IPS DF 6.9 (cell line): ENCODE data around the gene RBPMS2.

Source experiments
- DNase-seq: peaks from one replicate; pipeline ENCODE4 v3.0.0-alpha.2; 2013; ENCODE audit warnings: low read depth, low spot score
- H3K27ac ChIP-seq: one replicate; pipeline ENCODE4 v1.5.1; 2013; ENCODE audit warnings: low read length, control low read depth
- H3K27me3 ChIP-seq: 2 replicates; pipeline ENCODE4 v1.6.1; 2013; ENCODE audit warnings: mild to moderate bottlenecking, low read length; ENCODE audit not compliant: control insufficient read depth, insufficient read depth
- H3K36me3 ChIP-seq: 2 replicates; pipeline ENCODE4 v1.6.1; 2013; ENCODE audit warnings: low read length; ENCODE audit not compliant: control insufficient read depth, insufficient read depth
- H3K4me1 ChIP-seq: 2 replicates; pipeline ENCODE4 v1.6.1; 2013; ENCODE audit warnings: low read length; ENCODE audit not compliant: control insufficient read depth, insufficient read depth
- H3K4me3 ChIP-seq: 2 replicates; pipeline ENCODE4 v1.5.1; 2013; ENCODE audit warnings: mild to moderate bottlenecking, low read length
- H3K9me3 ChIP-seq: 2 replicates; pipeline ENCODE4 v1.6.1; 2013; ENCODE audit warnings: low read length, inconsistent platforms; ENCODE audit not compliant: control insufficient read depth, insufficient read depth
- WGBS: extraction: QIAGEN DNeasy Blood & Tissue Kit; methylation state at CpG from one replicate; pipeline ENCODE4 v1.1.7; 2013; ENCODE audit warnings: mixed read lengths, missing lambda C conversion rate; ENCODE audit not compliant: insufficient read length, insufficient coverage; 5-methylcytosine and 5-hydroxymethylcytosine counted together

Gene RBPMS2

DNA sequence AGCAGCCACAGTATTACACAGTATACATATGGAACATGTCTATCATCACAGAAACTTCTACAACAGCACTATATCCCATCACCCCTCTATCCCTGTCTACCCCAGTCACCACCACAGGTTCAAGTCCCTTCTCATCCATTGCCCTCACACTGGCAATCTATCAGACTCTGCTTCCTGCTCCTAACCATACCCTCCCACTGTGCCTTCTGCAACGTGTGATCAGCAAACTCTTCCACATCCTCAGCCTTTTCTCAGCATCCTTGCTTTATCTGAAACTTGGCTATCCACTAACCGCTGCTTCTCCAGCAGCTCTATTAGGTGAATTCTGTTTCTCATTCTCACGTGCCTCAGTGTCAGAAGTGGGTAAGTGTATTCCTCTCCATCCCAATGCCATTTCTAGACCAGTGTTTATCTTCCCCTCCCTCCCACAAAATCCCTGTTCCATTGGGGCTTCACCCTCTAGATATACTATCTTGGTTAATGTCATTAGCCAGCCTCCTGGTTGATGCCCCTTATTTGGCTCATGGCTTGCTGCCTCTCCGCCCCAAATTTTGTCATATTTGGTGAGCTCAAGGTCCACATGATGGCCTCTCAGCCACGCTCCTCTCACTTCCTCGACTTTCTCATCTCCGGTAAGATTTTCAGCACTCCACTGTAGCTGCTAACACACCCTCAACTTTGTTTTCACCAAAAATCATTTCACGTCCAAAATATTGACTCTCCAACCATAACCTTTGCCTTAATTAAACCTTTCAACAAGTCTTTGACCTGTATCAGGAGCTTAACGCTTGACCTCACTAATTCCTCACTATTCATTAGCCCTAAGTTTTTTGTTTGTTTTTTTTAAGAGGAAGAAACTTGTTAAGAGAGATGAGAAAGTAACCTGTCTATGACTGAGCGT lies 69.1 kb downstream of the RBPMS2 start:
- Histone ChIP-seq H3K36me3 (no peaks in the 10 kb centered on the region; the same call in 1 of the 2 replicates), H3K27me3 (no peaks in the 10 kb centered on the region), H3K4me1 (no peaks in the 10 kb centered on the region), H3K27ac (no peak overlapping the region), H3K4me3 (no peak overlapping the region), H3K9me3 (no peaks in the 10 kb centered on the region)
- 100% methylated on average over 1 of the region's 10 CpGs for WGBS
- no peak for DNase-seq

DNA sequence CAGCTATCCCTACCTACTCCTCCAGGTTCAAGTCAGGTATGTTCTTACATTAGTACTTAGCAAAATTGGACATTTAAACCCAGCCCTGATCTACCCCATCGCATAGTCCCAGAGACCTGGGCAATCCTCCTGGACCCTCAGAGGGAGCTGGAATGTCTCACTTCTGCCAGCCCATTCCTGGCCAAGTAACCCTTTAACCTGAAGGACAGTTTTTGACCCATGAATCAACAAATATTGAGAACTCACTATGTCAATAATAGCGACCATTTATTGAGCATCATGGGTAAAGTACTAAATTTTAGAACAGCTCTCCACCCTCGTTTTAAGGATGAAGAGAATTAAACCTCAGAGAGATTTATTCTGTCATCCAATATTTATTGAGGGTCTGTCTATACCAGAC lies 70.4 kb downstream of the RBPMS2 start:
- Histone ChIP-seq H3K4me1 (no peaks in the 10 kb centered on the region), H3K4me3 (no peak overlapping the region), H3K27me3 (no peaks in the 10 kb centered on the region), H3K27ac (no peak overlapping the region), H3K36me3 (no peaks in the 10 kb centered on the region; the same call in 1 of the 2 replicates), H3K9me3 (no peaks in the 10 kb centered on the region)
- WGBS, result no CpG with 5 or more reads among the region's 3 CpGs
- DNase-seq, result no peak

- no peak overlapping the region for H3K27ac ChIP-seq
- H3K27me3 ChIP-seq, result no peaks in the 10 kb centered on the region
- WGBS, result no CpG with 5 or more reads among the region's 7 CpGs
- no peak for DNase-seq
- H3K4me1 ChIP-seq, result peaks cover 3% of the 10 kb centered on the region; the same call in 1 of the 2 replicates
- no peaks in the 10 kb centered on the region; the same call in 1 of the 2 replicates for H3K36me3 ChIP-seq
- no peaks in the 10 kb centered on the region for H3K9me3 ChIP-seq
- H3K4me3 ChIP-seq, result no peak overlapping the region; the same call in 1 of the 2 replicates
These were observed 71.8 kb downstream of the RBPMS2 start for GRCh38 chr15:64703632-64703959.

- DNase-seq, result no peak
- no CpG with 5 or more reads among the region's 62 CpGs for WGBS
- Histone ChIP-seq H3K36me3 (no peaks in the 10 kb centered on the region; the same call in 1 of the 2 replicates), H3K27me3 (no peaks in the 10 kb centered on the region), H3K27ac (no peak overlapping the region), H3K4me1 (peaks cover 5% of the 10 kb centered on the region; the same call in 1 of the 2 replicates), H3K4me3 (peak overlapping the region; percentile 95), H3K9me3 (no peaks in the 10 kb centered on the region)
These were observed 72.4 kb downstream of the RBPMS2 start for GRCh38 chr15:64702816-64703631.

DNA sequence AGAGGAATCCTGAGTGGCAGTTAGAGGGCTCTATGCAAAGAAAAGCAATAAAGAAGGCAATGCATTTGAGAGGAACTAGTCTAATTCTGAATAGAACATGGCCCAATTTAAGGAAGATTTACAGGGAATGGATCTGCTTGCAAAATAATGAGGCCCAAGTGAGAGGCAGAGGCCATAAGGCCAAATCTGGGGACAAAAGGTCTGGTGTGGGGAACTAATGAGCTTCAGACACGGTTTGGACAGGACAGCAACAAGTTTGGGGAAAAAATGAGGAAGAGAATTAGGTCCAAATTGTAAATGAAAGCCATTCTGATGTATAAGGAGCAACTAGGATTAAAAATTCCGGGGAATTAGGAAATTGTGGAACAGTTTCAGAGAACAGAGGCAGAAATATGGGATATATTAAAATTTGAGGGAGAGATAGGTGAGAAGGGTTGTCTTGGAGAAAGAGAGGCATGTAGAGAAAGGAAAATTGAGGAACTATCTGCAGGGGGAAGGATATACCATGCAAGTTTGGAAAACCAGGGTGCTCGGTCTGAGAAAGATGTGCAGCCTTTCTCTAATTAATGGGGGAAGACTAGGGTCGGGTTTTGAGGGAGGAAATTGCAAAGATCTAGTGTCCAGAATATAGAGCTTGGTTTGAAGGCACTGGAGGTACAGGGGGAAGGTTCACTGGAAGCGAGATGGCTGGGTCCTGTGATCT lies 73.8 kb downstream of the RBPMS2 start:
- Histone ChIP-seq H3K4me1 (peaks cover 6% of the 10 kb centered on the region; the same call in 1 of the 2 replicates), H3K9me3 (no peaks in the 10 kb centered on the region), H3K36me3 (no peaks in the 10 kb centered on the region; the same call in 1 of the 2 replicates), H3K4me3 (peak overlapping the region; percentile 95; the same call in 1 of the 2 replicates), H3K27ac (peak overlapping the region; percentile 87), H3K27me3 (no peaks in the 10 kb centered on the region)
- WGBS, result 100% methylated on average over 1 of the region's 5 CpGs
- no peak for DNase-seq

DNA sequence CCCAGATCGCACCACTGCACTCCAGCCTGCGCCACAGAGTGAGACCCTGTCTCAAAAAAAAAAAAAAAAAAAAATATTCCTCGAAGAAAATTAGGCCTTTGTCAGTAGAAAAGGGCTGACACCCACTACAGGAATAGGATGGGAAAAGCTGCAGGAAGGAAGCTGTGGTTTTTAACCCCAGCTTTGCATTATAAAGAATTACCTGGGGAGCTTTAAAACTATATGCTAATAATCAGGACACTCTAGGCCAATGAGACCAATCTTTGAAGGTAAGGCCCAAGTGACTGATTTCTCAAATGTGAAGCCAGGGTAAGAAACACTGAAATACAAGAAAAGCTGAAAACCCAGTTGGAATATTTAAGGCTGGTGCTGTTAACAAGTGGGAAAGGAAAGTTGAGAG lies 74.3 kb downstream of the RBPMS2 start:
- no peak for DNase-seq
- Histone ChIP-seq H3K9me3 (no peaks in the 10 kb centered on the region), H3K27me3 (no peaks in the 10 kb centered on the region), H3K4me1 (peaks cover 6% of the 10 kb centered on the region; the same call in 1 of the 2 replicates), H3K4me3 (peak overlapping the region; percentile 95; the same call in 1 of the 2 replicates), H3K27ac (peak overlapping the region; percentile 87), H3K36me3 (no peaks in the 10 kb centered on the region; the same call in 1 of the 2 replicates)
- no CpG with 5 or more reads among the region's 3 CpGs for WGBS

DNA sequence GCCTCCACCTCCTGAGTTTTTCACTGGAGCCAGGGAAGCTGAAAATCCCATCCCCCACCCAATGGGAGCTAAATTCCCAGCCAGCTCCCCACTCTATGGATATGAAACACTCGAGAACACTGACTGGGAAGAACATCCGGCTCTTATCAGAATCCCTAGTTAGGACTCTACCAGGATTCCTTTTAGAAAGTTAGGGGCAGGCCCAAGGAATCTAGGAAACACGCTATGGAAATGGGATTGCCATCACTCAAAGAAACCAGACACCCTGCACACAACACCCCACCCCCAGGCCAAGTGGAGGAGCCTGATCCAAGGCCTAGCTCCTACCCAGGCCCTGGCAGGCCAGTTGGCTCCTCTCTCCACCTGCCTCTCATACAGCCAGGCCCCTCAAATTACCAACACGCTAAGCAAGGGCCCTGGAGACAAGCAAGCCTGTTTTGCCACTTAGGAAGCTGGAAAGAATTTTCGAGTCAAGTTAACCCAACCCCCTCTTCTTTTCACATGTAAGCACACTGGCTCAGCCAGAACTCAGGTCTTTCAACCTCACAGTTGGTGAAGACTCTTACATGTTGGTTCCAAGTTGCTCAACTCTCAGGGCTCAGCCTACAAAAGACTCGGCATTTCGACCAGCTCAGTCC lies 75.5 kb downstream of the RBPMS2 start:
- Histone ChIP-seq H3K4me1 (peaks cover 6% of the 10 kb centered on the region; the same call in 1 of the 2 replicates), H3K9me3 (no peaks in the 10 kb centered on the region), H3K4me3 (peak overlapping the region; percentile 16; the same call in 1 of the 2 replicates), H3K27ac (peak overlapping the region; percentile 85), H3K36me3 (peaks cover 4% of the 10 kb centered on the region; the same call in 1 of the 2 replicates), H3K27me3 (no peaks in the 10 kb centered on the region)
- DNase-seq, result no peak
- WGBS, result no CpG with 5 or more reads among the region's 7 CpGs

DNA sequence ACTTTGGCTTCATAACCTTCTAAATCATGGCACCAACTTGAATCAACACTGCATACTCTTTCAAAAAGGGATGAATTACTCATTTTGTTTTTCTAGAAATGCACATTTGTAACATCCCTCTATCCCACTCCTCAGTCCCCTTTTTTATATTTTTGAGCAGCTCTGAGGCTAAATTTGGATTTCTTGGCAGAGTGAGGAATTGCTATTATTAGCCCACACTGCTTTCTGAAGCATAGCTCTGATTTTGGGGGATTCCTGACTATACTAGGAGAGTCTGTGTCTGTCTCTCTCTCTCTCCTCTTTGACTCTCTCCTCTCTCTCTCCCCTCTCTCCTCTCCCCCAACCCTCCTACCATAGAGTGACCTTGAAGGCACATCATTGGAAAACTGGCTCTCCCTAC lies 76.6 kb downstream of the RBPMS2 start:
- Histone ChIP-seq H3K27me3 (no peaks in the 10 kb centered on the region), H3K36me3 (peaks cover 7% of the 10 kb centered on the region; the same call in 1 of the 2 replicates), H3K27ac (no peak overlapping the region), H3K9me3 (no peaks in the 10 kb centered on the region), H3K4me3 (no peak overlapping the region), H3K4me1 (peaks cover 6% of the 10 kb centered on the region; the same call in 1 of the 2 replicates)
- no peak for DNase-seq

DNA sequence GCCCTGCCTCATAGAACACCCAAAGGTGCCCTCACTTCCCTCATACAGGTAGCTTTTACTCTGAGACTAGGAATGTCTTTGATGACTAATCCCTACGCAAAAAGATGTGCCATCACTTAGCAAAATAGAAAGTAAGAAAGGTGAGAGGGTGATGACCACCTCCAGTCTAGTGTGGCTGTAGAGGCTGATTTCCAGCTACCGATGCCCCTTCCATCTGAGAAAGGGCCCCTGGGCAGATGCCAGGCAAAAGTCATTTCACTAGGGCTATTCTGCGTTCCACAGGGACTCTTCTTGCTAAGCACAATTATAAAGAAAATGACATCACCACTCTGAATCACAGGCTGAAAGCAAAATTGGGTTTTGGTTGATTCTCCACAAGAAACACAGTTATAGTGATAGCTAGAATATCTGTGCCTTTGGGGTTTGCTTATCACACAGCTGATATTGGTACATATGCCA lies 77.4 kb downstream of the RBPMS2 start:
- H3K9me3 ChIP-seq, result no peaks in the 10 kb centered on the region
- no peak for DNase-seq
- H3K4me3 ChIP-seq, result no peak overlapping the region
- H3K27me3 ChIP-seq, result no peaks in the 10 kb centered on the region
- H3K4me1 ChIP-seq, result peaks cover 7% of the 10 kb centered on the region; the same call in 1 of the 2 replicates
- no peak overlapping the region for H3K27ac ChIP-seq
- H3K36me3 ChIP-seq, result peaks cover 11% of the 10 kb centered on the region
- no CpG with 5 or more reads among the region's 3 CpGs for WGBS
